Stimulated activated CD4-positive, alpha-beta T cell treated with anti-CD3 and anti-CD28 coated beads, Interleukin-15, amount 100 ng/mL, for 1 hour (primary cell): ENCODE measurements around the gene TFCP2.

Experiments
- DNase-seq, 2 donors: peaks; one replicate each; pipeline ENCODE4 v3.0.0-alpha.2; 2020; ENCODE audit warnings: low read depth in 1 of 2, low spot score in 1 of 2

The TFCP2 gene

DNA sequence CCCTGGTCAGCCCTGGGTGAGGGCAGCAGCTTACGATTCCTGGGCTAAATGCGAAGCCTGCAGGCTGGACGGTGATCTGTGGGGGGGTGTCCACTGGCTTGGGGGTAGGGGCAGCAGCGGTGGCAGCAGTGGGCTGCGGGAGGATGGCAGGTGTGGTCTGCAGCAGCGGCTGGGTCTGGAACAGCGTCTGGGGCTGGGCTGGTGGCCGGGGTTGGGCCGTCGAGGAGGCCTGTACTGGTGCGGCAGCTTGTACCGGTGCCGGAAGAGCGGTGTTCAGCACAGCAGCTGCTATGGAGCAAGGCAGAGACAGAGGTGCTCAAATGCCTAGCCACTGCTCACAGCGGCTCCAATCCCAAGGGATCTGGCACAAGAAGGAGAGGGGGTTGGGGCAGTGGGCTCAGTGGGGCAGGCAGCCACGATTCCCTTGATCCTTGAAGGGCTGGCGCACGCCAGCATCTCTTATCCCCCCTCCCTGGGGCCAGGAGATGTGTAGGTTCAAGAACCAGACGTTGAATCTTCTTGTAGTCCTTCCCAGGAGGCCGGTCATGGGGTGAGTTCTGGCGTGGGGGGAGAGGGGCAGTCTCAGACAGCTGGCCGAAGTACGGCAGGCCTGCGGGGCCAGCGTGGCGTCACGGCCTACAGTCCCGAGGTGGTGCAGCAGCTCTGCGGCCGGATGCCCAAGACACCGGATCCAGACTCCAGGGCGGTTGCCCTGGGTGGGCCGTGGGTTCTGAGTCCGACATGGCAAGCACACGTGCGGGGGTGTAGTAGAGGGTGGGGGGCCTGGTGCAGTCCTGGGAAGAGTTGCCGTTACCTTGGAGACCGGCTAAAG is 25.0 kb upstream of the TFCP2 start:
- no peak for DNase-seq

DNA sequence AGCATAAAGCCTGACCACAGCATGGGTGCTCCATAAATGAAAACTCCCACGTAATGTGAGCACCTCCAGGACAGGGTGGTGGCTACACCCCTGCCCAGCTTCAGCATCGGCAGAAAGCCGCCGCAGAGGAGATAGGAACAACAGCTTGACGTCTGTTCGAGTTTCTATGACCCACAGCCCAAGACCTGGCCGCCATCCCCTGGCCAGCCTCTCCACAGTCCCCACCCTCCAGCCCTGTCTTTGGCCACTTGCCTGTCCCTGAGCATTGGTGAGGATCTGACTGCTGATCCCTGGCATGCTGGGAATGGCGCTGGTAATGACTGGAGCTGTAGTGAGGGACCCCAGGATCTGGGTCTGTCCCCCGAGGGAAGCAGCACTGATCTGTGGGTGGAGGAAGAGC is 23.6 kb upstream of the TFCP2 start:
- no peak for DNase-seq

DNA sequence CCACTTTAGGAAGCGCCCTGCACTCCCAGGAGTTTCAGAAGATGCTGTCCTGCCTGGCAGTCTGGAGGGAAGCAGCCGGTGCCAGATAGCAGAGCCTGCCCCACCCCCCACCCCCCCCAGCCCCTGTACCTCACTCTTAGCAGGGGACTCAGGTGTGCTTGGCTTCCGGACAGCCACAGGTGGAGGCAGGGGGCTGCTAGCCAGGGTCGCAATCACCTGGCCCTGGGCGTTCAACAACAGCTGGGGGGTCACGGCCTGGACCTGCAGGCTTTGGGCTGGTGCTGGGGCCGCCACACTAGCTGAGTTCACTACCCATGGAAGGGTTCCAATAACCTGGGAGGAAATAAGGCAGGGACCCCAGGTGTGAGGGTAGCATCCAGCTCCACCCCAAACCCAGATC is 22.9 kb upstream of the TFCP2 start:
- no peak for DNase-seq

DNA sequence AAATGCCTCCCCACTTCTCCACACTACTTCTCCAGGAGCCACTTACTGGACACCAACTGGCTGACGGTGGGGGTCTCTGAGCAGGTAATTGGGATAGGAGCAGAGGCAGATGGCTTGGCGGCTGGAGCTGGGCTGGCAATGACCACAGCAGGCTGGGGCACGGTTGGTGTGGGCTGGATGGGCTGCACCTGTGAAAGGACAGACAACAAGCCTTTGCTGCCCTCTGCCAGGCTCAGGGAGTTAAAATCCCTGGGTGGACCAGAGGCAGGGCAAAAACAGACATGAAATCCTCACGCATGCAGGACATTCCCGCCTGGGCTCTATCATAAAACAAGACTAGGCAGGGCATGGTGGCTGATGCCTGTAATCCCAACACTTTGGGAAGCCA is 19.3 kb upstream of the TFCP2 start:
- DNase-seq, result no peak

DNA sequence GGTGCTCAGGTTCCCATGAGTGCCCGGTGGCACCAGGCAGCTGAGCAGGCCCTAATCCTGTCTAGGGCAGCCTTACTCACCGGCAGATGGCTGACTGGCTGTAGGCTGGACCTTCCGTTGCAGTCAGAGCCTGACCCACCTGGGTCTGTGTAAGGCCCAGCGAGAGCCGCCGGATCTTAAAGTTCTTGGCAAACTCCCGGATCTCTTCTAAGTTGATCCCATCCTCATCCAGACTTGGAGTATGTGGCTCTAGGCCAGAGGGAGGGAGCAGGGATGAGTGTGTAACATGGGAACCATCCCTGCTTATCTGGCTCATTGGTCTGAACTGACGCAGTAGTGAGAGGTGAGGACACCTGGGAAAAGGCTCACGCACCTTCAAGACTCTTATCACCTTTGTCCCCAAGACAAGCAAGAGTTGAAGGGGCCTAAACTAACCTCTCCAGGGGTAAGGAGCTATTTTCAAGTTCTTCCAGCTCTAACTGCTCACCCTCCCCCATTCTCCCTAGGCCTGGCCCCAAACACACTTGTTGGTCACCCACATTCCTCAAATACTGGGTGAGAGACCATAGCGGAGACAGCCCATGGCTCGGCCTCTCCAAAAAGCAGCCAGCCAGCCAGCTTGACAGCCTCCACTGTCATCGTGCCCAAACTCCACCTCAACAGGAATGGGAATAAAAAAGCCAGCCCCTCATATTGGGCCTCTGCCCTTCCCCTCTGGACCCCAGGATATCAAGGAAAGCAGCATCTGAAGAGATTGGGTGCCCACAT is 18.8 kb upstream of the TFCP2 start:
- DNase-seq, result no peak

DNA sequence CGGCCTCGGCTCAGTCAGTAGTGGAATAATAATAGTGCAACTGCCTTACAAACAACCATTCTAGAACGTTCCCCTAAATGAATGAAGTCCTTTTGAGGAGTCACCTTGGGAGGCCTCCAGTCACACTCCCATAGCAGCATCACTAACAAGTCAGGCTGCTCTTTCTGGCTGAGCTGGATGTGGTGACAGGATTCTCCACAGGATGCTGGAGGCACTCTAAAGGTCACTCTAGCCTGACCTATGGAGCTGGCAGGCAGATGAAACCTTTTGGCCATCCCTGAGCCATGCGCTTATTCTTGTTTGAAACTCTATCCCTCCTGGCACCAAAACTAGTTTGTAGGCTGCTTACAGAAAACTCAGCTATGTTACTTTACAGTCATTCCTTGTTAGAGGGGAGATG is 17.9 kb upstream of the TFCP2 start:
- no peak for DNase-seq

DNA sequence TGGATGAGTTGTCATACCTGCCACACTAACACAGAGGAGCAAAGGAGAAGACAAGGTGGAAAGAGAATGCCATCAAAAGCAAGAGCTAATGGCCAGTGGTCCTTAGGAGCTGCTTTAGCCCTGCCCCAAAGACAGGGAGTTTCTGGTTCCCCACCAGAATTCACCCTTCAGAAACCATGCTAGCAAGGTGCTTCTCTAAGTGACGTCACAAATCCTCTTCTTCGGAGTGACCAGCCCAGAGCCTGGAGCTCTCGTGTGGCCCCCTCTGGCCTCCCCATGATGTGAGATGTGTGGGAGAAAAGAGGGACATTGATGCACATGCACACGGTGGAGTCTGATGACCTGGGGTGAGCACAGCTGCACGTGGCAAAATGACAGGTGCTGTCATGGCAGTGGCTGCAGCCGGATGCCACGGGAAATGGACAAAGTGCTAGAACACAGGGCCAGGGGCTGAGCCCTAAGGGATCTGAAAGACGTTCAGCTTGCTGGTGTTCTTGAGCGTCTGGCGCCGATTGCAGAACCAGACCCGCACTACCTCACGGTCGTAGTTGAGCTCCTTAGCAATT is 16.9 kb upstream of the TFCP2 start:
- no peak for DNase-seq

DNA sequence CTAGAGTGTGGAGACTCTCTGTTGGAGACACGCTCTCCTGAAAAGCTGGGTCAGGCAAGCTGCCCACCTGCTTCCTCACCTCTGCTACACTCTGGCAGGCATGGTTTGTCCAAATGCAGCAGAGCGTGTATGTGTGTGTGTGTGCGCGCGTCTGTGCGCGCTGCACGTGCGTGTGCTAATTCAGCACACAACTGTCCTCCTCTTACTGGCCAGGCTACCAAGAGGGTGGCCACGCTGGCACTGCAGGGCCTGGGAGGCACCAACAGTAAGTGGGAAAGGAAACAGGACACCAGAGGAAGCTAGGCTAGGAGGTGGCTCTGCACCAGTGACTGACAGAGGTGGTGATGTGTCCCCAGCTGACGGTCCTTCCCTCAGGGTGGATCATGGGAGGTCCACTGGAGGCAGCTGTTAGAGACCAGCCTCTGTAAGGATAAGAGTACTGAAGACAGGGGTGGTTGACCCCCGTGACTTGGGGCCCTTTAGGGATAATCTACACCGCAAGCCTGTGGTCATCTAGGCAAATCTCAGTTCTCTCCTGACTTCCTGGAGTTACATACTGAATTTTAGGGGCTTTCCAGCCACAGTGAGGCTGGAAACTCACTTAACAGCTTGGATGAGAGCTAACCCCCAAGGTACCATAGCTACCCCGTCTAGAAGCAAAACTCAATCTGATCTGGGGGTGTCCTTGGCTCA is 15.6 kb upstream of the TFCP2 start:
- DNase-seq, result no peak

DNA sequence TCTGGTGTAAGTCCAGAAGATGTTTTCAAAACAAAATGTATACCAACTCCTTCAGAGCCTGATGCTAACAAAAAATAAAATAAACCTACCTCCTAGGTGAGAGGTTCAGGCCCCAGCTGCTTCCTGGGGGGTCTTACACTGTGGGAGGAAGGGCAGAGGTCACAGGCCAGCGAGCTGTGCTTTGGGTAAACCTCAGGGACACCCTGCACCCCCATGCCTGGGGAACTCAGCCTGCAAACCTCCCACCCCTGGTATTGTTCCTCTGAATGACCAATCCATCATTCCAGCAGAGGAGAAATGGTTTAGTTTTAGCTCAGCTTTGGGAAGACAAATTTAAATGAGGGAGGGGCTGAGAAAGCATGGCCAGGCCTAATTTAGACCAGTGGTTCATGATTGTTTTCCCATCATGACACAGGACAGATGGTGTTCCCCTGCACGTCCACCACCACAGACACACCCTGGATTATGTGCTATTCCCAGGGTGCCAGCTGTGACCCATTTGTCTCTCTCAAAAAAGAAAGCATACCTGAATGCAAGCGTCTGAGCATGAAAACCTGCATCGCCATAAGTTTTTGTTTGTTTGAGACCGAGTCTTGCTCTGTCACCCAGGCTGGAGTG is 14.5 kb upstream of the TFCP2 start:
- no peak for DNase-seq

DNA sequence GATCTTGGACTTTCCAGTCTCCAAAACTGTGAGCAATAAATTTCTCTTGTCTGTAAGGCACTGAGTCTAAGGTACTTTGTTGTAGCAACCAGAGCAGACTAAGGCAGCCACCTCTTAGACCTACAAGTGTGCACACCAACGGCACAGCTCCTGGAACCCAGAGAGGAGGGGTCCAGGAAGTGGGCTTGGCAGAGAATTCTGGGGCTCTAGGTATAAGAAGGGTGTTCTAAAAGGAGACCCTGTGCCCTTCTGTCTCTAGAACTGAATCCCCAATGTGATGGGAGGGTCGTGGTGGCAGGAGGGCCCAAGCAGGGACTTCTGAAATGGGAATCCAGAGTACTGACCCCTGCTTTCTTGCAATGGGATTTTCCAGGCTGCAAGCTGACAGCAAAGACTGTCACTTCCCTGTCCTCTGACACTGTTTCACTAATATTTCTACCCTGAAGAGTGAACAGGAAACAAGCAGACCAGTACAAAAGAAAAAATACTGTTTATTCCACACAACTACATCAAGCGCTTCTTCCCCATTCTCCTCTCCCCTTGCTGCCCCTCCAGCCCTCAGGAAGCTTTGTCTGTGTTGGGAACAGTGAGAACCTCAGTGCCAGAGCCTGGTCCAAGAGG is 13.6 kb upstream of the TFCP2 start:
- no peak for DNase-seq

DNA sequence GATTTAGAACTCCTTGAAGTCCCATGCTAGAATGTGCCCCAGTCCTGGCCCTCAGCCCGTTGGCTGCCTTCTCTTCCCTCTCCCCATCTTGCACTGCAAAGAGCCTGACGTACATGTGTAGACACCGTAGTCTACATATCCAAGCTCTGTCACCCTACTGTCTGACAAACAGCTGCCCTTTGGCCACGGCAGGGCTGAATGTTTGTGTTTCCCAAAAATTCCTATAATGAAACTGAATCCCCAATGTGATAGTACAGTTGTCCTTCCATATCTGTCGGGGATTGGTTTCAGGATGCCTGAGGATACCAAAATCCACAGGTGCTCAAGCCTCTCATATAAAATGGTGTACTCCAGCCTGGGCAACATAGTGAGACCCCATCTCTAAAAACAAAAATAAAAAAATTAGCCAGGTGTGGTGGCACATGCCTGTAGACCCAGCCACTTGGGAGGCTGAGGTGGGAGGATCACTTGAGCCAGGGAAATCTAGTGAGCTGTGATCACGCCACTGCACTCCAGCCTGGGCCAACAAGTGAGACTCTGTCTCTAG is 12.3 kb upstream of the TFCP2 start:
- no peak for DNase-seq

DNA sequence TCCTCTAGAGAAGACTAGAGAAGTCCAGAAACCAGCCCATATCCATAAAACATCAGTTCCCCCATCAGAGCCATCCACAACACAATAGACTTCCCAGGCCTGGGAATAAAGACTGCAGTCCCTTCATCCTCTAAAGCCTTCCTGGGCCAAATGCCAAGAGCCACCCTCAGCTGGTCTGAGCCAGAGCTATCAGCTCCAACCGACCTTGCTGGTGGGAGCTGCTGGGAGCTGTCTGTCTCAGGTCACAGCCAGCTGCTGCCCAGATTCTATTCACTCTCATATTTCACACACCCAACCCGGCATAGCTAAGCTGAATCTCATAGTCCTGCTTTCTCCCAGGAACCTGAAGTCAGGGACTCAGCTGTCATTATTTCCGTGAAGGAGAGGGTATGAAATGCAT is 10.9 kb upstream of the TFCP2 start:
- DNase-seq, result no peak

DNA sequence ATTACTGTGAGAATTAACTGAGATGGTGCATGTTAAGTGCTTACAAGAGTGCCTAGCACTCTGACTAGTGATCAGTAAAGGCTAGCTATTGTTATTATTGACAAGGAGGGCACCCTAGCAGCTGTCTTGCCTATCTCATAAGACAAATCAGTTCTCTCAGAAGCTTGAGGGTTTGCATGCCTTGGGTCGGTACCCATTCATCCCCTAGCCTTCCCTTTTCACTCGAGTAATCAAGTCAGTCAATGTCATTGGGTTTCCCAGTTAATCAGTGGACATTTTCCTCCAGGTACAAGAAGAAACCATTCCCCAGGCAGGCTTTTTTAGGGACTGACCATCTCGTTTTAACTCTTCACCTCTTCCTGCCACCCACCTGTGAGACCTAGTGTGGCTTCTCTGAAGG is 10.4 kb upstream of the TFCP2 start:
- no peak for DNase-seq

DNA sequence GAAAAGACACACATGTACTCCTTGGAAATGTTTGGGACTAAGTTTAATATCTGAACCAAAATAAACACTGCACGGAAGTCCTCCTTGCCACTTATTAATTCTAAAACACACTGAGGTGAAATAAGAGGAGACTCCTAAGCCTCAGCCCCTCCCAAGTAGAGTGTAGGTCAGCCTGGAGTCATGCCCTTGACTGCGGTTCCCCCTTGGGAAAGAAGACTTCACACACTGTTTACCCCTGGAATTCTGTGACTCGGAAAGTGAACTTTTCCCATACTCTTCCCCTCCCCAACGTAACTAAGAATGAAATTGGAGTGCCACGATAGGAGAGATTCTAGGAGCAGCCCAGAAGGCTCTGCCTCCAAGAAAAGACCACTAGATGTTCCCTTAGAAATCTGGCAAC is 8.6 kb upstream of the TFCP2 start:
- no peak for DNase-seq

DNA sequence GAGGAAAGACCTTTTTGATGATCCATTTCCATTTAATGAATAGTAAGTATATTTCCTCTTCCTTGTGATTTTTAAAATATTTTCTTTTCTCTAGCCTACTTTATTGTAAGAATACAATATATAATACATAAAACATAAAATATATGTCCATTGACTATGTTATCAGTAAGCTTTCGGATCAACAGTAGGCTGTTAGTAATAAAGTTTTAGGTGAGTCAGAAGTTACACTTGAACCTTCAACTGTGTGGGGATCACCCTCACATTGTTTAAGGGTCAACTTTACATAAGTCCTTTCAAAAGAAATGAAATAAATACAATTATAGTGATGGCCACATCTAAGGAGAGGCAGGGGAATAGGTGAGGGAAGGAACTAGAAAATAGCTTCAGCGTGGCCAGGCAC is 5.0 kb upstream of the TFCP2 start:
- DNase-seq, result no peak

DNA sequence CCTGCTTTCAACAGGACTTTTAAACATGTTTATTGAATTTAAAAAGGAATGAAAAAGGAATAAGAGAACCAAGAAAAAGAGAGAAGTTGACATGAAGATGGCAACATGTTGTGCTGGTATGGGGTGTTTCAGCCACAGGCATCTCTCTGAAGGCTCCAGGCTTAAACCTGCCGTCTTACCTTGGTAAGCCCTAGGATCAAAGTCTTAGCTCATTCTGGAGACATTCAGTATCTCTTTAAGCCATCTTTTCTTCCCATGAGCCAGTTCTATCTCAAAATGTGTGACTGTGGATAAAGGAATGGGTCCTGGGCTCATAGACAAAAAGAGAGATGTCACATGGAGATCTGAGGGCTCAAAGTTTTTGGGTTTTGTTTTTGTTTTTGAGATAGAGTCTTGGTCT is 1.6 kb upstream of the TFCP2 start:
- no peak for DNase-seq

DNA sequence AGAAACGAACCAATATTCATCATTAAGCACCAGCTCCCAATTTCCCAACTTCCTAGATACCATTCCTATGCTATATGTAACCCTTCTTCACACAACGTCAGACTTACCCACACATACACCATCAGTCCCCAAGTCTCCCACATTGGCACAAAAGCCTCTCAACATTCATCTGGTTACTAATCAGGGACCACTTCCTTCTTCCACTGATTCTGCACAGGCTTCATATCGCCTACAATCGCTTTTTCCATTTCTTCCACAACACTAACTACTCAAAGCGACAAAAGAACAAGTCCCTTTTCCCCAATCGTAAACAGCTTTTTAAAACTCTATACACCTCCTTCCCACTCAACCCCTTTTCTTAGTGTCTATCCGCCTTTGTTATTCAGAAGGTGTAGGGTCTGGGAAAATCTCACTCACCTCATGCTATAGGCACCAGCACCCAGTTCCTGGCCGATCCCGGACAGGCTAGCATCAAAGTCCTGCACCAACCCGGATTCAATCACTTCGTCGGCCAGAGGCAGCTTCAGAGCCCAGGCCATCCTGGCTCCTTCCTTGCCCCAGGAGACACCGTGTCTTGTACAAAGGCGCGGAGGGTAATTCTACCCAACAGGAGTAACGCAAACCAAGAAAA is 936 bp downstream of the TFCP2 start:
- DNase-seq, result no peak

DNA sequence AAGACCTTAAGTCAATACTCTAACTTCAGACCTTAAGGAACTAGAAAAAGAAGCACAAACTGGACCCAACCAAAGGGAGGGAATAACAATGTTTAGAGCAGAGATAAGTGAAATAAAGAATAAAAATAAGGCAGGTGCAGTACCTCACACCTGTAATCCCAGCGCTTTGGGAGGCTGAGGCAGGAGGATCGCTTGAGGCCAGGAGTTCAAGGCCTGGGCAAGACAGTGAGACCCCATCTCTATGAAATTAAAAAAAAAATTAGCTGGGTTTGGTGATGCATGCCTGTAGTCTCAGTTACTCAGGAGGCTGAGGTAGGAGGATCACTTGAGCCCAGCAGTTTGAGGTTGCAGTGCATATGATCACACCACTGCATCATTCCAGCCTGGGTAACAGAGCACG is 9.1 kb downstream of the TFCP2 start:
- no peak for DNase-seq

DNA sequence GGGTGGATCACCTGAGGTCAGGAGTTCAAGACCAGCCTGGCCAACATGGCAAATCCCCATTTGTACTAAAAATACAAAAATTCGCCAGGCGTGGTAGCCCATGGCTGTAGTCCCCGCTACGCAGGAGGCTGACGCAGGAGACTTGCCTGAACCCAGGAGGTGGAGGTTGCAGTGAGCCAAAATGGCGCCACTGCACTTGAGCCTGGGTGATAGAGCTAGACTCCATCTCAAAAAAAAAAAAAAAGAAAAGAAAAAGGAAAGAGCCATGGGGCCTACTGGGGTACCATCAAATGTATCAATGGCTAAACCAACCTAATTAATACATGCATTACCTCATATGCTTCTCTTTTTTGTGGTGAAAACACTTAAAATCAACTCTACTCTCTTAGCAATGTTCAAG is 10.7 kb downstream of the TFCP2 start:
- DNase-seq, result no peak

DNA sequence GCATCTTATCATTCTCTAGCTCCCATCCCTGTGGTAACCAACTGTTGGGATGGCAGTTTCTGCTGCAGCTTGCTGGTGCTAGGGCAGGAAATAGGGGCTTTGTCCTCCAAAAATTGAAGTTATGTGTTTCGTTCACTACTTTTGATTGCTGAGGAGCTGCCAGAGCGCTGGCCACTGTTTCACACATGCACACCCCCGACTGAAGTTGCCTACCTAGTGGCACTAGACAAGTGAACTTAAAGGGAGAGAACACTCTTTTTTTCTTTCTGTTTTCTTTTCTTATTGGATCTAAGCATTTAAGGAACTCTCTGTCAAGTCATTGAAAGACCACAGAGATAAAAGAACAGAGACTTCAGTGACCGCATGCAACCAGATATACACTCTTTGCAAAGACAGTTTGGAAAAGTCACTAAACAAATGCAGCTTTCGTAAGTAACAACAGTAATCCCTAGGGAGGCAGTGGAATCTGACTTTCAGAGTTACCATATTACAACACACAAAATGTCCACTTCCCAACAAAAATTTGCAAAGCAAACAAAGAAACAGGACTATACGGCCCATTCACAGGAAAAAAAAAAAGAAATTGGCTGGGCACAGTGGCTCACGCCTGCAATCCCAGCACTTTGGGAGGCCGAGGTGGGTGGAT is 12.0 kb downstream of the TFCP2 start:
- DNase-seq, result no peak
